HG03095 (cell line): Measurements from ENCODE around the gene KRT14.
"Not testable (repeated sequence)": the region's sequence is repeated elsewhere in the genome, so short reads cannot be mapped to it uniquely, and the experiment has no call there.

Source experiments
- ATAC-seq: cut with Tn5 transposase; IDR thresholded peaks from one replicate; pipeline ENCODE4 v1.9.1; 2021; ENCODE audit warnings: moderate library complexity; ENCODE audit not compliant: unreplicated experiment

KRT14 gene

DNA sequence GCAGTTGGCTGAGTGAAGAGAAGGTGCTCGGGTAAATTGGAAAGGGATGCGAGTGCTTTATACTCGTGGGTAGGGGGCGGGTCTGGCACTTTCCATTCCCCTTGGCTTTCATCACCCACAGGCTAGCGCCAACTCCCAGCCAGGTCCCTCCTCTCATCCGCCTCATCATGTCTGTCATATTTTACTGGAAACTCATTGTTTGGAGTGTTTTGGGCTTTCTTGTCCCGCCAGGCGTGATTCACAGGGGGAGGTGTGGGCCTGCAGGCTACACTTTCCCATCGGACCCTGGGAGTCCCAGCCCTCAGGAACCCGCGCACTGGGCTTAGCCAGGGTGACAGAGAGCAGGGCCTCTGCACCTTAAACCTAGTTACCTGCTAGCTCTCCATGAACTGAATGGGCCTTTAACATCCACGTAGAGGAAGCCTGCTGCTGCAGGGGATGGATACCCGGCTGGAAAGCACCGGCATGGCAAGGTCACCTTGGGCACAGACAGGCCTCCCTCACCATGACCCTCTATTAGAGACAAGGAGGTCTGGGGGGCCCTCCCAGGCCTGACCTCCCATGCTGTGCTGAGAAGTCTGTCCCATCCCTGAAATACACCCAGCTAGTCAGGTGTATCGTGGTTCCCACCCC lies at the start of gene KRT14:
TSS of gene KRT14 (minus strand) at position 33 of the 633 bp plus-strand sequence. CDS start 61 bp downstream, outside the sequence.
- ATAC-seq: no peak

GRCh38 chr17:41635121-41636097 lies 48.7 kb upstream of the KRT14 start:
- ATAC-seq: no peak

- ATAC-seq: no peak
Observed at GRCh38 chr17:41634639-41635038, 47.9 kb upstream of the KRT14 start.

DNA sequence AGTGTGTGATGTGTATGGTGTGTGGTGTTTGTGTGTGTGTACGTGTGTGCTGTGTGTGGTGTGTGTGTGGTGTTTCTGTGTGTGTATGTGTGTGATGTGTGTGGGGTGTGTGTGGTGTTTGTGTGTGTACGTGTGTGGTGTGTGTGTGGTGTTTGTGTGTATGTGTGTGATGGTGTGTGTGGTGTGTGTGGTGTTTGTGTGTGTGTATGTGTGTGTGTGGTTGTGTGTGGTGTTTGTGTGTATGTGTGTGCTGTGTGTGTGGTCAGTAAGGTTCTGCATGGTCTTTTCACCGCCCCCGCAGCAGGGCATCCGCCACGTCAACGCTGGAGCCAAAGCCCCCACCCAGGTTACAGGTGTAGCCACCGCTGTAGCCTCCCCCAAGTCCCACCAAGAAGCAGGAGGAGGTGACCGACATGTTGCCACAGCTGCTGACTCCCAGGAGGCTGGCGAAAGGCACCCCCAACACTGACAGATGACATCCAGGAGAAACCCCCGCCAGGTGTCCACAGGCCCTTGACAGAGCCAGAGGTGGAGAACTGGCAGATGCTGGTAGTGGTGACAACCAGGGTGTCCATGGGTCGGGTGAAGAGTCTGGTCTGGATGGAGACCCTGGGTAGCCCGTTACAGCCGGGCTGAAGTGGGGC lies 47.0 kb upstream of the KRT14 start:
- ATAC-seq: no peak

DNA sequence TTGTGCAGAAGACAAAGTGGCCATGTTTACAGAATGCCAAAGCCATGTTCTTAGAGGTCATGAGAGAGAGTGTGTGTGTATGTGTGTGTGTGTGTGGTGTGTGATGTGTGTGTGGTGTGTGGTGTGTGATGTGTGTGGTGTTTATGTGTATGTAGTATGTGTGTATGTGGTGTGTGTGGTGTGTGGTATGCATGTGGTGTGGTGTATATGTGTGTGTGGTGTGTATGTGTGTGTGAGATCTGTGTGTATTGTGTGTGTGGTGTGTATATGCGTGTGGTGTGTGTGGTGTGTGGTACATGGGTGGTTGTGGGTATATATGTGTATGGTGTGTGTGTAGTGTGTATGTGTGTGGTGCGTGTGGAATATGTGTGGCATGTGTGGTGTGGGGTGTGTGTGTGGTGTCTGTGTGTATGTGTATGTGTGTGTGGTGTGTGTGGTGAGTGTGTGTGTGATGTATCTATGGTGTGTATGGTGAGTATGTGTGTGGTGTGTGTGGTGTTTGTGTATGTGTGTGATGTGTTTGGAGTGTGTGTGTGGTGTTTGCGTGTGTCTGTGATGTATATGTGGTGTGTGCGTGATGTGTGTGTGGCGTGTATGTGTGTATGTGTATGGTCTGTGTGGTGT lies 45.9 kb upstream of the KRT14 start:
- no peak for ATAC-seq

GRCh38 chr17:41631898-41632285 lies 45.2 kb upstream of the KRT14 start:
- ATAC-seq: no peak

DNA sequence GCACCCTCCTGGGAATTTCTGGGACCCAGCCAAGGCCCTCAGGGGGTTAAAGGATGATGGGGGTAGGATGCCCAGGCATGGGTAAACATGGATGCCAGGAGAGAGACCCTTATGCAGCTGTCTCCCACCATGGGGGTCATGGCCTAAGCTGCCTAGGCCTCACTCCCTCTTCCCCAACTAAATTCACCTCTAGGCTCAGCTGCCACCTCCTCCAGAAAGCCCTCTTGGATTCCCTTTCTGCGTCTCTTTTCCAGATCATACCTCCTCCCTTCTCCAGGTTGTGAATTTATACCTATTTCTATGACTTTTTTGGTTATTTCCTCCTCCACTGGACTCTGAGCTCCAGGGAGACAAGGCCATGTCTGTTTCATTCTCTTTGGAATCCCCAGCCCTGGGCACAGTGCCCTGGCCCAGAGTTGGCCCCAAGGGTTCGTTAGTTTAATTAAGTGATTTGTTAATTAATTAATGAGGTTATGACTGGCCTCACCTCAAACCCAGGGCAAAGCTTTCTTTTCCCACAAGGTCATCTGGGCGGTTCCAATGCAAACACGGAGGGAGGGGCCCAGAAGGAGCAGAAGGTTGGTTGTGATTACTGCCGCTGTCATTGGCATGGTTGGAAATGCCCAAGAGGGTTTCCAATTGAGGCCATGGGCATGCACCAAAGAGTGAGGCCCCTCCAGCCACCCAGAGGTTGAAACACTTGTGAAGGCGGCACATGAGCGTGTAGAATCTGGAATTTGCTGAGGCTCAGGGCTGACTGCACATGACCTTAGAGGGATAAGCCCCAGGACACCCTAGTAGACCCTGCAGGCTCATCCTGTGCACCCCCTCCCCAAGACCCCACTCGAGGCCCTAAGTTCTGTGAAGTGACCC lies 44.6 kb upstream of the KRT14 start:
- ATAC-seq: no peak

GRCh38 chr17:41629826-41630670 lies 43.4 kb upstream of the KRT14 start:
- ATAC-seq: no peak

DNA sequence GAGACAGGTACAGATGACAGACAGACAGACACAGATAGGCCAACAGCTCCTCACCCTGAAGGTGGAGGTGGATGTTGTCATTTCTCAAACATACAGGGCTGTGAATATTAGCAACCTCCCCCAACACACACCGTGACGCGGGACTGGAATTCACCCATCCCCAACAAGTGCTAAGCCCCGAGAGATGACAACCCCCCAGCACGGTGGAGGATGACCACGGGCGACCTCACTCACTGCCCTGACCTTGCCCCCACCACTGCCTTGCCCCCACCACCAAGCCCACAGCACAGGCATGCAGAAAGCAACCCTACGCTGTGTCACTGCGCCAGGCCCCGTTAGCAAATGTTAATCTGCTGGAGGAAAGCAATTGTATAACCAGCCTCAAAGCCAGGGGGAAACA lies 42.6 kb upstream of the KRT14 start:
- ATAC-seq: no peak

DNA sequence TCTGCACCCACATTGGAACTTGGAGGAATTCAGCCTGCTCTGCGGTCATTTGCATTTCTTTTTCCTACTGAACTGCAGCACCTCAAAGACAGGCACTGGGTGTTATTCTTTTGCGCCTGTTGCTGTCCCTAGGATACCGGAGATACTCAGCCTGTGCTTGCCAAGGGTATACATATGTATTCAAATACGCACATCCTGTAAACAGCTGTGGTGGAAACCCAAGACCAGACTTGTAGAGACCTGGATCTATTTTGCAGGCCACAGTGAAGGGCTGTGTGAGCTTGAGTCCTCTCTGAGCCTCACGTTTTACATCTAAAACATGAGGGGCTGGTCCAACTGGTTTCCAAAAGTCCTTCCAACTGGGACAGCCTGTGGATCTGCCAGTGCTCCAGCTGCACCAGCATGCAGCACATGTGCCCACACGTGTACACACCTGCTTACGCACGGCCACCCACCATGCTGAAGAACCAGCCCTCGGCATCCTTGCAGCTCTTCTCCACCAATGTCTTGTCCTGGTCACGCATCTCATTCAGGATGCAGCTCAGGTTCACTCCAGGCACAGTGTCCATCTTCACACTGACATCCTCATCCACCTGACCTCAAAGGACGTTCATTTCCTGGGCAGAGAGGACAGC lies 42.0 kb upstream of the KRT14 start:
- not testable (repeated sequence) for ATAC-seq

DNA sequence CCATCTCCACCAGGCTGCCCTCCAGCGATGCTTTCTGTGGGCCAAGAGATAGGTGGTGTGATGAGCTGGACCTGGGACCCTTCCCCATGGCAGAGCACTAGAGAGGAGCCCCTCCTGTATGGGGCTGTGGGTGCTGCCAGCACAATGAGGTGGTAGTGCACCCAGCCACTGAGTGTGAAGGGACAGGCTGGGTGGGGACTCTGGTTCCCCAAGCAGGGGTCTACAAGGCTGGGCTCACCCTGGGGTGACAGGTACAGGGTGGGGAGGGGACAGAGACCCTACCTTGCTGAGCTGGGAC lies 41.3 kb upstream of the KRT14 start:
- not testable (repeated sequence) for ATAC-seq

DNA sequence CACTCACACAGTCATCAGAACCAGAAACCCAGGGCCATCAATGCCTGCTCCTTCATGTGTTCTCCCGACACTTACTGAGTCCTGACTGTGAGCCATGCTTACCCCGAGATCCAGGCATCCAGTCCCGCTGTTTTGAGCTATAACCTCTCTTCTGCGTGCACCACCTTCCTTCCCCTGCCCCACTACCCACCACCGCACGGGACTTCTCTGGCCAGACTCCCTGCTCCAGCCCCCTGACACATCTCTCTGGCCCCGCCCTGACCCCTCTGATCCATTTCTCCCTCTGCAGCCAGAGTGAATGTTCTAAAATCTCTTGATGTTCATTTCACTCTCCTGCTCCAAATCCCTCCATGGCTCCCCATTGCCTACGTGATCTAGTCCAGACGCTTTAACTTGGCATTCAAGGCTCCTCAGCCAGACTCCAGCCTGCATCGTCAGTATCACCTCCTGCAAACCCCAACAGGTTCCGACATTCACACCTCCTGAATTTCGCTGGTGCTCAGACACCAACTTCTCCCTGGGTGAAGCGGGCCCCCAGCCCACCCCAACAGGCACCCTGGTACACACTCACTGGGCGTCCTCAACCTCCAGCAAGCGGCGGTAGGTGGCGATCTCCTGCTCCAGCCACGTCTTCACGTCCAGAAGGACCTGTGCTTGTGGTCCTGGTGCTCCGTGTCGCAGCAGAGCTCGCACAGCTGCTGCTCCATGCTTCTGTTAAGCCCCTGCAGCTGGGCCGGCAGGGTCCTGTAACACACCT lies 40.8 kb upstream of the KRT14 start:
- ATAC-seq: no peak

DNA sequence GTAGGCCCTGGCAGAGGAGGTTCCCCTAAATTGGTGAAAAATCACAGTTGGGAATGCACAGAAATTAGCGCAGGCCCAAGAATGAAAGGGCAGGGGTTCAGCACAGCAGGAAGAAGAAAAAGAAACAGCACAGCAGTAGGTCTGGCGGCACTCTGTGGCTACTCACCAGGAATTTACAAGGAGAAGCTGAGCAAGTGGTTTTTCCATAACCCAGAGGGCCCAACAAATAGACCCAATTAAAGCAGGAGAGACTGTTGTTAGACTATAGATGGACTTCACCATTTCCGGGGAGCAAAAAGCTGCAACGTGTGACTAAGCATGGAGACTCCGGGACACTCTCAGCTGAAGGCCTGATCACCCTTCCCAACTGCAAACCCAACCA lies 40.2 kb upstream of the KRT14 start:
- ATAC-seq: not testable (repeated sequence)

GRCh38 chr17:41626028-41626913 lies 39.6 kb upstream of the KRT14 start:
- not testable (repeated sequence) for ATAC-seq

GRCh38 chr17:41625602-41626001 lies 38.9 kb upstream of the KRT14 start:
- ATAC-seq: no peak

DNA sequence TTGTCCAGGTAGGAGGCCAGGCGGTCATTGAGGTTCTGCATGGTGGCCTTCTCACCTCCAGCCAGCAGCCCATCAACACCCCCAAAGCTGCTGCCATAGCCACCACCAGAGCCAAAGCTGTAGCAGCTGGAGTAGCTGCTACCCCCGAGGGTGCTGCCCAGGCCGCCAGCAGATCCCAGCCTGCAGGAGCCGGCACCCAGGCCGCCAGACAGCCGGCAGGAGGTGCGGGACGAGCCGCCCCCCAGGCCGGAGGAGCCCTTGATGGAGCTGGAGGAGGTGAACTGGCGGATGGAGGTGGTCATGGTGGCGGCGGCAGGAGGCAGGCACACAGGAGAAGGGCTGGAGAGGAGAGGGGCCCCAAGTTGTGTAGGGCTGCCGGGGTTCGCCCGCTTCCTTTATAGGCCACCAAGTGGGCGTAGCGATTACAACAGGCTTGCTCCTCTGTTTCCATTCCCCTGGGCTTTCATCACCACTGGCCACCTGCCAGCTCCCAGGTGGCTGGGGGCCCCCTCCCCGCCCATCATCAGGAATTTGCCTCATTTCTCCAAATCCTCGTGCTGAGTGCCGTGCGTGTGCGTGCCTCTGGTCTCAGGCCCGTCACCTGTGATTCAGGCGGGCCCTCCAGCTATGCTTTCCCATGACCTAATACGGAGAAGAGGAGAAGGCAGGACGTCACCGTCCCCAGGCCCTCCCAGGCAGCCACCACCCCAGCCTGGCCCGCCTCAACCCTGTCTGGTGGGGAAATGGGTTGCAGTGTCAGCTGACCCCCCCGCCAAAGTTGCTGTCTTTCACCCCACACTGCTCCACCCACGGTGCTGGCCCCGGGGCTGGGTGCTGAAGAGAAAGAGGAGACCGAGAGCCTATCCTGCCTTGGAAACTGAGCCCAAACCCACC lies 37.8 kb upstream of the KRT14 start, which contains the start of gene KRT17:
TSS of gene KRT17 (minus strand) at position 368 of the 894 bp plus-strand sequence. CDS start at position 302, 66 bp downstream.
- no peak for ATAC-seq
